Measurements from ENCODE around the gene SLC25A18. TPM values are rescaled to one million over a fixed set of nuclear protein-coding genes. Genes with fewer than 3 reads are reported as not detected.
A peak's percentile ranks its signal among the peaks of the same experiment; 100 is the strongest.

SLC25A18 gene
- total and polyA plus RNA-seq, 2 of the 4 experiments (the other 2 are of a cell fraction) = 0.05 TPM; not detected in 1

GRCh38 chr22:17637490-17638181 lies 74.3 kb downstream of the SLC25A18 start:
- H3K27me3 ChIP-seq (ENCODE audit: control insufficient read depth, insufficient read depth, low read length) = no peaks in the 10 kb centered on the region
- BruUV-seq (replicated peaks) = TSS peak; percentile 65
- TF ChIP-seq SMC3 (IDR thresholded peaks at IDR 0.05; ENCODE audit: low read depth, low read length) (no peak), BHLHE40 (IDR thresholded peaks at IDR 0.05; ENCODE audit: low read depth, low read length) (no peak), ELK1 (IDR thresholded peaks at IDR 0.05; ENCODE audit: borderline replicate concordance, low read depth, low read length) (no peak), RFX5 (IDR thresholded peaks at IDR 0.05; ENCODE audit: low read depth, low read length) (no peak), CEBPB (IDR thresholded peaks at IDR 0.05; ENCODE audit: low read depth, low read length) (no peak), NFE2L2 (IDR thresholded peaks at IDR 0.05; ENCODE audit: low read depth, low read length) (no peak), MAFK (IDR thresholded peaks at IDR 0.05; ENCODE audit: low read depth, low read length) (no peak), MAZ (IDR thresholded peaks at IDR 0.05; ENCODE audit: borderline replicate concordance, low read depth, low read length) (no peak), RCOR1 (IDR thresholded peaks at IDR 0.05; ENCODE audit: insufficient replicate concordance, low read length) (no peak), CTCF (conservative IDR thresholded peaks at IDR 0.05; ENCODE audit: low read depth, low read length) (no peak), POLR2A (IDR thresholded peaks at IDR 0.05; ENCODE audit: low read depth, low read length) (no peak), CHD1 (IDR thresholded peaks at IDR 0.05; ENCODE audit: low read depth, low read length) (no peak), RAD21 (IDR thresholded peaks at IDR 0.05; ENCODE audit: low read length) (no peak)
- TF ChIP-seq, protein P1, sequence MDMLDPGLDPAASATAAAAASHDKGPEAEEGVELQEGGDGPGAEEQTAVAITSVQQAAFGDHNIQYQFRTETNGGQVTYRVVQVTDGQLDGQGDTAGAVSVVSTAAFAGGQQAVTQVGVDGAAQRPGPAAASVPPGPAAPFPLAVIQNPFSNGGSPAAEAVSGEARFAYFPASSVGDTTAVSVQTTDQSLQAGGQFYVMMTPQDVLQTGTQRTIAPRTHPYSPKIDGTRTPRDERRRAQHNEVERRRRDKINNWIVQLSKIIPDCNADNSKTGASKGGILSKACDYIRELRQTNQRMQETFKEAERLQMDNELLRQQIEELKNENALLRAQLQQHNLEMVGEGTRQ (IDR thresholded peaks at IDR 0.05; ENCODE audit: low read depth, low read length) = no peak
- in situ Hi-C loops (cut with MboI; ENCODE audit: low sequenced_read_pairs) = loop anchor here (5.0 kb wide), 1 partner anchor 50 kb away; no protein-coding TSS in a partner anchor
- H3K4me1 ChIP-seq (ENCODE audit: control insufficient read depth, insufficient read depth, low read length) = peaks cover 2% of the 10 kb centered on the region
- no peaks in the 10 kb centered on the region; the same call in 1 of the 2 replicates for H3K9me1 ChIP-seq (ENCODE audit: insufficient read depth, low read length)
- H3K9me3 ChIP-seq (ENCODE audit: control insufficient read depth, insufficient read depth, low read length) = no peaks in the 10 kb centered on the region
- H3K79me1 ChIP-seq (ENCODE audit: low read depth in 1 of 2, low read length in 2 of 2) = peaks cover 8 to 47% of the 10 kb centered on the region in 2 experiments
- peak overlapping the region; percentile 99 for H3K4ac ChIP-seq (ENCODE audit: low read depth, low read length)
- 44% methylated on average over 4 of the region's 10 CpGs; no CpG with 5 or more reads in 1 of the 2 experiments for WGBS, 2 experiments (ENCODE audit: extremely low coverage in 2 of 2, insufficient read length in 1 of 2)
- H2AFZ ChIP-seq (replicated peaks; ENCODE audit: low read length, poor library complexity) = peak overlapping the region; percentile 97
- peak overlapping the region; percentile 72; the same call in 1 of the 2 replicates for H2BK20ac ChIP-seq (ENCODE audit: low read depth, low read length)
- peak overlapping the region; percentile 99 for H3K23ac ChIP-seq (ENCODE audit: low read depth, low read length)
- H2AK5ac ChIP-seq (ENCODE audit: low read depth, low read length) = peak overlapping the region; percentile 99
- peak overlapping the region; percentile 69 for H3K4me3 ChIP-seq (ENCODE audit: insufficient read depth, low read depth, low read length)
- peak overlapping the region; percentile 93 for H3K4me2 ChIP-seq (ENCODE audit: low read depth, low read length)
- dilution Hi-C loops (cut with HindIII; ENCODE audit: low sequenced_read_pairs, unreplicated experiment) = no loop called here
- H3K18ac ChIP-seq (ENCODE audit: low read depth, low read length) = peak overlapping the region; percentile 92
- ChIA-PET CTCF (no interaction called here), POLR2A (ENCODE audit: unreplicated experiment) (interaction anchor here (0.6 kb wide), 1 partner anchor 96 kb away, joined by 3 read pairs; no protein-coding TSS in a partner anchor)
- H3K56ac ChIP-seq (ENCODE audit: extremely low read depth, insufficient read depth, low read length) = peak overlapping the region; percentile 92
- H2BK120ac ChIP-seq (ENCODE audit: low read depth, low read length) = peak overlapping the region; percentile 78
- H4K20me1 ChIP-seq (ENCODE audit: insufficient read depth, low read length) = no peaks in the 10 kb centered on the region
- peak overlapping the region; percentile 97 for H4K91ac ChIP-seq (ENCODE audit: insufficient read depth, low read depth, low read length)
- peak overlapping the region; percentile 95 for H2AK9ac ChIP-seq (replicated peaks; ENCODE audit: low read depth, low read length, poor library complexity)
- H3K14ac ChIP-seq (replicated peaks; ENCODE audit: low read depth, low read length) = peak overlapping the region; percentile 97
- peak overlapping the region; percentile 94 for H3K27ac ChIP-seq (ENCODE audit: insufficient read depth, low read length)
- ATAC-seq (ENCODE audit: low read depth) (no peak; the same call in 1 of the 2 replicates), DNase-seq (no peak)
- peak overlapping the region; percentile 97 for H3K9ac ChIP-seq (ENCODE audit: low read depth, low read length)
- H4K5ac ChIP-seq (ENCODE audit: low read depth, low read length) = peak overlapping the region; percentile 97
- peak overlapping the region; percentile 83; the same call in 2 of the 3 replicates for H2BK15ac ChIP-seq (ENCODE audit: low read depth, low read length)
- H3K36me3 ChIP-seq (ENCODE audit: control insufficient read depth, insufficient read depth, low read length) = no peaks in the 10 kb centered on the region
- peak overlapping the region; percentile 94 to 100 for H4K8ac ChIP-seq (ENCODE audit: low read depth in 2 of 2, low read length in 2 of 2)
- H2BK5ac ChIP-seq (ENCODE audit: low read depth, low read length, poor library complexity, severe bottlenecking) = peak overlapping the region; percentile 96
- intact Hi-C loops (cut with micrococcal nuclease) = loop anchor here (2.0 to 5.0 kb wide), 3 partner anchors 75 to 89 kb away; partner anchors contain the start of gene SLC25A18

Measured in IMR-90 (cell line).